Mucosa of rectum (tissue), 2 donors: ENCODE measurements around the gene SORBS2.

Experiments
- H3K27ac ChIP-seq, 2 donors: one replicate each; pipeline ENCODE4 v1.7.0; 2013; ENCODE audit warnings: inconsistent platforms in 2 of 2, low read depth in 2 of 2, low read length in 2 of 2
- H3K27me3 ChIP-seq, 2 donors: one replicate each; pipeline ENCODE4 v1.7.0; 2013; ENCODE audit warnings: low read length in 2 of 2; ENCODE audit not compliant: control insufficient read depth in 2 of 2, insufficient read depth in 2 of 2
- H3K36me3 ChIP-seq, 2 donors: one replicate each; pipeline ENCODE4 v1.7.0; 2013; ENCODE audit warnings: low read length in 2 of 2; ENCODE audit not compliant: control insufficient read depth in 2 of 2, insufficient read depth in 2 of 2
- H3K4me1 ChIP-seq, 2 donors: one replicate each; pipeline ENCODE4 v1.7.0; 2013; ENCODE audit warnings: low read length in 2 of 2, mild to moderate bottlenecking in 1 of 2; ENCODE audit not compliant: control insufficient read depth in 2 of 2, insufficient read depth in 2 of 2
- H3K4me3 ChIP-seq, 2 donors: one replicate each; pipeline ENCODE4 v1.7.0; 2013; ENCODE audit warnings: low read length in 2 of 2
- H3K9ac ChIP-seq, 2 donors: one replicate each; pipeline ENCODE4 v1.7.0; 2013; ENCODE audit warnings: low read length in 2 of 2, low read depth in 1 of 2, mild to moderate bottlenecking in 1 of 2
- H3K9me3 ChIP-seq, 2 donors: one replicate each; pipeline ENCODE4 v1.7.0; 2013; ENCODE audit warnings: low read length in 2 of 2; ENCODE audit not compliant: control insufficient read depth in 2 of 2
- donor health status: healthy.
- donor health status: Normal muscosa, but diverticular disease.

The SORBS2 gene

GRCh38 chr4:185657183-185657582 lies 154.8 kb downstream of the SORBS2 start:
- no peaks in the 10 kb centered on the region for H3K9me3 ChIP-seq
- H3K9ac ChIP-seq, result no peak overlapping the region
- no peaks in the 10 kb centered on the region for H3K27me3 ChIP-seq
- peaks cover 8 to 10% of the 10 kb centered on the region in 2 donors for H3K36me3 ChIP-seq
- no peak overlapping the region for H3K4me3 ChIP-seq
- H3K4me1 ChIP-seq, result peaks cover 2 to 3% of the 10 kb centered on the region in 2 donors
- peak overlapping the region; percentile 15 to 52 for H3K27ac ChIP-seq

GRCh38 chr4:185656467-185656931 lies 155.5 kb downstream of the SORBS2 start:
- Histone ChIP-seq H3K9me3 (no peaks in the 10 kb centered on the region), H3K9ac (peak overlapping the region; percentile 17 to 23), H3K36me3 (peaks cover 3 to 6% of the 10 kb centered on the region in 2 donors), H3K27ac (peak overlapping the region; percentile 59 to 63), H3K4me1 (peaks cover 4 to 7% of the 10 kb centered on the region in 2 donors), H3K27me3 (no peaks in the 10 kb centered on the region), H3K4me3 (peak overlapping the region; percentile 9 to 58)

DNA sequence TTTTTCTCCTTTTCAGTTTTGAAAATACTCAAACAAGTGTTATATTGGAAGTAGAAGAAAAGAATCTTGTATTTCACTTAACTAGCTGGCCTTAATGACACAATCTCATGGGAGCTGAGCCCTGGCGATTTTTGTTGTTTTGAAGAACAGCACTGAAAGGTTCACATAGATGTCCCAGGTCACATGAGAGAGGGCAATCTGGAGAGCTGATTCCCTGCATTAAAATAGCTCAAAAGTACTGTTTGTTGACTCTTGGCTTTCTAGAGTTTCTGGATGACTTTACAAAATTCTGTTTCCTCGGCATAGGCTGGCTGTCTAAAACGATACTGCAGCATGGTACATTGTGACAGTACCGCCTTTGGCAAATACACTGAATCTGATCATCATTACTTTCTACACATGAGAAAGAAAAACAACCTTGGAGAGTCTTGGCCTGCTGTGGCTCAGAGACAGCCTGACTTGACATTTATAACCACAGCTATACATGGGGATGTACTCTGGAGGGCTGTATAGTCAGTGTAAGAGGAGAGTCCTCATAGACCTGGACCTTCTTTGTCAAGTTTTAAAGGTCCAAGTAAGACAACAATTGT lies 156.9 kb downstream of the SORBS2 start:
- peak overlapping the region in 1 of 2 donors; percentile 20 for H3K9ac ChIP-seq
- H3K27ac ChIP-seq, result peak overlapping the region; percentile 2 to 63
- peaks cover 2 to 4% of the 10 kb centered on the region in 2 donors for H3K36me3 ChIP-seq
- no peaks in the 10 kb centered on the region for H3K9me3 ChIP-seq
- H3K27me3 ChIP-seq, result no peaks in the 10 kb centered on the region
- peaks cover 4 to 7% of the 10 kb centered on the region in 2 donors for H3K4me1 ChIP-seq
- peak overlapping the region in 1 of 2 donors; percentile 23 for H3K4me3 ChIP-seq

DNA sequence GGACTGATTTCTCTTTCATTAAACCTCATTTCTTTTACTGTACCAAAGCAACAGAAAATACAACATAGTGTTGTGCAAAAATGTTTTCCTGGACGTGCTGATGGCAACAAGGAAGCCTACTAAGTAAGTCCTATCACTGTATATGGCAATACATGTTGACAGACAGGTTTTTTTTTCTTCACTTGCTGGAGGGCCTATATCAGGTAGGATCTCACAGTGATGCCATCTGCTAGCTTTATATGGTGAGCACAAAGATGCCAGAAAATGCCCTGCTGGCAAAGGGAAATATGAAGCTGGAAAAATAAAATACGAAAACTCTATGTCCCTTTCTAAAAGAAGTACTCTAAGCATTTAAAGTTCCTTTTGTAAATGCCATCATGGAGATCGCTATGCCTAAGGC lies 157.7 kb downstream of the SORBS2 start:
- Histone ChIP-seq H3K27ac (no peak overlapping the region), H3K9ac (no peak overlapping the region), H3K4me1 (peaks cover 4 to 7% of the 10 kb centered on the region in 2 donors), H3K9me3 (no peaks in the 10 kb centered on the region), H3K36me3 (peaks cover 2 to 4% of the 10 kb centered on the region in 2 donors), H3K27me3 (no peaks in the 10 kb centered on the region), H3K4me3 (no peak overlapping the region)

DNA sequence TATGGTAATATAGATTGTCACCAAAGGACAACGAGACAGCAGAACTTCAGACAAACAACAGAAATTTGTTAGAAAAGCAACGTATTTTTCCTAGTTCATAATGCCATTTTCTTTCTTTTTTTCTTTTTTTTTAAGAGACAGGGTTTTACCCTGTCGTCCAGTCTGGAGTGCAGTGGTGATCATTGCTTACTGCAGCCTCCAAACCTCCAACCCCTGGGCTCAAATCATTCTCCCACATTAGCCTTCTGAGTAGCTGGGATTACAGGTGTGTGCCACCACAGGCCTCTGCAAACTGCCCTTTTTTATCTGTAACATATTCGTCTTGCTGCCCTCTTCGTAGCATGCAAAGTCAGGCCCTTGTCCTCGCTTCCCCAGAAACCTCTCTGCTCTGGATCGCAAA lies 160.1 kb downstream of the SORBS2 start:
- Histone ChIP-seq H3K9ac (no peak overlapping the region), H3K36me3 (peaks cover 5 to 6% of the 10 kb centered on the region in 2 donors), H3K4me1 (peaks cover 4 to 7% of the 10 kb centered on the region in 2 donors), H3K9me3 (no peaks in the 10 kb centered on the region), H3K27ac (no peak overlapping the region), H3K27me3 (no peaks in the 10 kb centered on the region), H3K4me3 (no peak overlapping the region)

DNA sequence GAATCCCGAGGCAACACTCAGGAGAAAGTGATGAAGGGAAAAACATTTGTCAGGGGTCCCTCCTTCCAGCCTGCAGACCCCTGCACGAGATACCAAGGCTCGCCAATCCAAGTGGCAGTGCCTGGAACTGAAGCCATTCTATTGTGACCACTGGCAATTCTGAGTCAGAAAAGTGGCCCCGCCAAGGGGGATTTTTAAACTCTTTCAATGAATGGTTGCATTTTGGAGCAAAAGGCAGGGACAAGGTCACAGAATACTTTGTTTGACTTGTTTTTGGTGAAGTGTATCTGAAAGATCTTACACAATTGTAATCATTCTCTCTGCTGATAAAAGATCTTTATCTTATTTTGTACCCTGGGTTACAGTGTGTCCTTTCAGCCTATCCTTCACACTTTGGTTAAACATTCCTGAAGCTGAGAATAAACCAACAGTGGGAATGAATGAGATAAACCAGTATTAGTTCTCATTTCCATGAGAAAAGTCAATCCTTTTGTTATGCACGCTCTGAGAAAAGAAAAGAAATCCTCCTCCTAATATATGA lies 160.8 kb downstream of the SORBS2 start:
- H3K9ac ChIP-seq, result no peak overlapping the region
- H3K4me1 ChIP-seq, result peaks cover 4 to 7% of the 10 kb centered on the region in 2 donors
- H3K36me3 ChIP-seq, result peaks cover 3 to 7% of the 10 kb centered on the region in 2 donors
- H3K27me3 ChIP-seq, result no peaks in the 10 kb centered on the region
- H3K9me3 ChIP-seq, result no peaks in the 10 kb centered on the region
- H3K4me3 ChIP-seq, result no peak overlapping the region
- H3K27ac ChIP-seq, result no peak overlapping the region

DNA sequence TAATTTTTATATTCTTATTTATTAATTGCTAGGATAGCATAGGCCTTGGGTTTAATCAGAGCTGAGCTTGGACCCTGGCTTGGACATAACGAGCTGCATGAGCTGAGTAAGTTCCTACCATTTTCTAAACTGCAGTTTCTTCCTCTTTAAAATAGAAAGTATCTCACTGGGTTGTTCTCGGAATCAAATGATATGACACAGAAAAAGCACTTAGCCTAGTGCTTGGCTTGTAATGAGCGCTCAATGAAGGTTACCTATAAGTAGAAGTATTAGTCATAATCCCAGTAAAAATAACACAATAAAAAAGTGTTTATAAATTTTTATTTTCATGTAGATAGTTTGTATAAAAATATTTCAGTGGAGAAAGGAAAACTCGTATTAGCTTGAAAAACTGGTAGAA lies 163.4 kb downstream of the SORBS2 start:
- no peaks in the 10 kb centered on the region for H3K27me3 ChIP-seq
- H3K9me3 ChIP-seq, result no peaks in the 10 kb centered on the region
- H3K27ac ChIP-seq, result no peak overlapping the region
- H3K4me3 ChIP-seq, result no peak overlapping the region
- H3K4me1 ChIP-seq, result peaks cover 4 to 7% of the 10 kb centered on the region in 2 donors
- H3K36me3 ChIP-seq, result peaks cover 5 to 7% of the 10 kb centered on the region in 2 donors
- no peak overlapping the region for H3K9ac ChIP-seq

DNA sequence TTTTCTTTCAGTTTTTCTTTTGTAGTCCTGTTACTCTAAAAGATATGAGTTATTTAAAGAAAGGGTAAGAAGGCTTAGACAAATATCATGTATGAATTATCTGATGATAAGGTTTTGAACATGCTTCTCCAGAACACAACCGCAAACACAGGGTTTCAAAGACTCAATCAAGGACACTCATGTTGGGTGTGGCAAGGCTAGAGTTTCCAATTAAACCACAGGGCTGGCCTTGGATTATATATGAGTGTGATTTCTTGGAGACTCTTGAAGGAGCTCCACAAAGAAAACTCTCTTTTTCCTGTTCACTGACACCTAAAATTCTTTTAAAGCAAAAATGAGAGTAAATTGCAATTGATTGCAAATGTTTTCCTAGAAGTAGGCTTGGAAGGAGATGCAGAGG lies 166.6 kb downstream of the SORBS2 start:
- no peak overlapping the region for H3K27ac ChIP-seq
- no peaks in the 10 kb centered on the region for H3K9me3 ChIP-seq
- H3K36me3 ChIP-seq, result peaks cover 4 to 5% of the 10 kb centered on the region in 2 donors
- H3K4me1 ChIP-seq, result no peaks in the 10 kb centered on the region
- H3K4me3 ChIP-seq, result no peak overlapping the region
- no peak overlapping the region for H3K9ac ChIP-seq
- no peaks in the 10 kb centered on the region for H3K27me3 ChIP-seq

DNA sequence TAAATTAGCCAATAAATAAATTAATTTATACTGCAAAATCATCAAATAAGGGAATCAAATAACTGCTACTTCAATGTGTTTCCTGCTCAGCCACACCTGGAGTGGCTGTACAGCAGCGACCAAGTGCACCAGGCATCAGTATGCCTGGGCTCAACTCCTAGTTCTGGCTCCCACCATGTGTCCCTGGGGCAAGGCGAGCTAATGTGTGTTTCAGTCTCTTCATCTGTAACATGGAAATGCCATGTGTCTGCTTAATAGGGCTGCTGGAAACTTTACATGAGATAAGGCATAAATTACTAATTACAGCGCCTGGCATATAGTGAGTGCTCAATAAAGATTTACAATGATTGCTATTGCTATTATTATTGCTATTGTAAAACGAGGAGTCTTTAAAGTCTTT lies 167.6 kb downstream of the SORBS2 start:
- no peak overlapping the region for H3K9ac ChIP-seq
- no peaks in the 10 kb centered on the region for H3K27me3 ChIP-seq
- no peak overlapping the region for H3K4me3 ChIP-seq
- peaks cover 4 to 5% of the 10 kb centered on the region in 2 donors for H3K36me3 ChIP-seq
- H3K27ac ChIP-seq, result no peak overlapping the region
- no peaks in the 10 kb centered on the region for H3K4me1 ChIP-seq
- H3K9me3 ChIP-seq, result no peaks in the 10 kb centered on the region

- Histone ChIP-seq H3K9ac (no peak overlapping the region), H3K4me3 (no peak overlapping the region), H3K4me1 (no peaks in the 10 kb centered on the region), H3K9me3 (no peaks in the 10 kb centered on the region), H3K27ac (no peak overlapping the region), H3K36me3 (peaks cover 2 to 4% of the 10 kb centered on the region in 2 donors), H3K27me3 (peaks cover 0 to 2% of the 10 kb centered on the region in 2 donors)
These were observed 169.1 kb downstream of the SORBS2 start for GRCh38 chr4:185642907-185643306.
